Measurements from ENCODE around the gene KDM5D.

GRCh38 chrY:19698495-19698894 lies 46.0 kb downstream of the KDM5D start:
- TF ChIP-seq ZNF565 (CRISPR knock-in tag; conservative IDR thresholded peaks at IDR 0.05; ENCODE audit: low read depth) (no peak), ZC3H10 (CRISPR knock-in tag; IDR thresholded peaks at IDR 0.05) (no peak), ARNTL (CRISPR knock-in tag; IDR thresholded peaks at IDR 0.05; ENCODE audit: borderline replicate concordance, low read depth) (no peak)

Data from SK-N-SH treated with all-trans-retinoic acid at 6 μM for 48 hours (cell line).